Frontal cortex (tissue), 4 donors: ENCODE data around the gene CUEDC2. TPM values are rescaled to one million over a fixed set of nuclear protein-coding genes. Genes with fewer than 3 reads are reported as not detected.
A peak's percentile ranks its signal among the peaks of the same experiment; 100 is the strongest.
"Not testable (repeated sequence)": the region's sequence is repeated elsewhere in the genome, so short reads cannot be mapped to it uniquely, and the experiment has no call there.

ENCODE experiments used
- DNase-seq, 2 donors: peaks; one replicate each; pipeline ENCODE4 v3.0.0; 2012; ENCODE audit warnings: low spot score in 2 of 2
- FAIRE-seq: peaks from 2 replicates; lab custom pipeline; 2012; peaks lifted over from hg19 to GRCh38; lab: Jason Lieb, UNC
- total RNA-seq: library from RNA; depleted of rRNA; stranded (reverse); fragments of >200 nt; gene quantifications from one replicate; pipeline ENCODE4 v1.2.3, GENCODE V29; 2014
- donor health status: control.
- donor health status: control.
- donor health status: control.

CUEDC2 gene
- total RNA-seq, 1 donor from 2014 or later = 53.0 TPM

DNA sequence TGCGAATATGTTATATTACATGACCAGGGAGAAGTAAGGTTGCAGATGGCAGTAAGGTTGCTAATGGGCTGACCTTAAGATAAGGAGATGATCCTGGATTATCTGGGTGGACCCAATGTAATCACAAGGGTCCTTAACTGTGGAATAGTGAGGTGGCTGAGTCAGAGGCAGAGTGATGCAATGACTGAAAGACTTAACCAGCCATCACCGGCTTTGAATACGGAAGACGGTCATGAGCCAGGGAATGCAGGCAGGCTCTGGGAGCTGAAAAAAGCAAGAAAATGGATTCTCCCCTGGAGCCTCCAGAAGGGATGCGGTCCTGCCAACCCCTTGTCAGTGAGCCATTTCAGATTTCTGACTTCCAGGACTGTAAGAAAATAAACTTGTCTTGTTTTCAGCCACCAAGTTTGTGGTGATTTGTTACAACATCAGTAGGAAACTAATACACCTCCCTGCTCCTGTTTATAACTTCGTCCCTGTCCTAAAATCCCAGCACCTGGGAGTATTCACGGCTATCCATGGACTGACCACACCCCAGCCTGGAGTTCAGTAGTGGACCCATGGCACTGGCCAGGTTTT lies 23.6 kb upstream of the CUEDC2 start:
- FAIRE-seq = no peak
- no peak for DNase-seq

GRCh38 chr10:102454662-102455487 lies 22.5 kb upstream of the CUEDC2 start:
- not testable (repeated sequence) for DNase-seq, FAIRE-seq

- no peak for FAIRE-seq
- DNase-seq = no peak
Measured at GRCh38 chr10:102453502-102453901, 21.1 kb upstream of the CUEDC2 start.

- FAIRE-seq = no peak
Measured at GRCh38 chr10:102452672-102453340, 20.4 kb upstream of the CUEDC2 start.

GRCh38 chr10:102451105-102451969 lies 19.0 kb upstream of the CUEDC2 start, which contains the start of gene C10orf95:
TSS of gene C10orf95 (minus strand) at chr10:102451543. CDS start at chr10:102451093, 450 bp downstream.
- FAIRE-seq (no peak), DNase-seq (no peak)

More at GRCh38 chr10:102452672-102453340, 20.4 kb upstream of the CUEDC2 start:
- no peak for DNase-seq

DNA sequence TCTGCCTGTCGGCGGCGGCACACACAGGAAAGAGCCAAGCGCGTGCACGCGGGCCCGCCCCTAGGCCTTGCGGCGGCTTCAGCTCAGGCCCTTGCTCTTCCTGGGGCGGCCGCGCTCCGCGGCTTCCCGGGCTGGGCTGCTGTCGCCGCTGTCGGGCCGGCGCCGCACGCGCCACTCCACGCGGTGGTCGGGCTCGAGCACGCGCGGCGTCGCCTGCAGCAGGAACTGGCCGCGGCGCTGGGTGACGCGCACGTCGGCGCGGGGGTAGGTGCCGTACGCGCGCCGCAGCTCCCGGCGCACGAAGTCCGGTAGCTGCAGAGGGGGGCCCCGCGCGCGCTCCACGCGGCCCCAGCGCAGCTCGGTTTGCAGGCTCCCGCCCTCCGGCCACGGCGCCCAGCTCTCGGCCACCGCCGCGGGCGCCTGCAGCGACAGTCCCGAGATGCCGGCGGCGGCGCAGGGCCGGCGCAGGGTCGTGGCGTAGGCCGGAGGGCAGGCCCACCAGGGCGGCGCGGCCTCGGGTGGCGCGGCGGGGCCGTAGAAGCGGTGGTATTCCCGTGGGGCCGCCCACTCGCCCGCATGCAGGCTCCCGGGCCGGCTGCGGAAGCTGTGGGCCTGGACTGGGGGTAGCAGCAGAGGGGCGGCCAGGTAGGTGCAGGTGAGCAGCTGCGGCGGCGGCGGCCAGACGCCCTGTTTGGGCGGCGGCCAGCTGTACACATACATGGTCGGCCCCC lies 18.2 kb upstream of the CUEDC2 start:
- peak; percentile 81 to 88 for DNase-seq
- FAIRE-seq = no peak

DNA sequence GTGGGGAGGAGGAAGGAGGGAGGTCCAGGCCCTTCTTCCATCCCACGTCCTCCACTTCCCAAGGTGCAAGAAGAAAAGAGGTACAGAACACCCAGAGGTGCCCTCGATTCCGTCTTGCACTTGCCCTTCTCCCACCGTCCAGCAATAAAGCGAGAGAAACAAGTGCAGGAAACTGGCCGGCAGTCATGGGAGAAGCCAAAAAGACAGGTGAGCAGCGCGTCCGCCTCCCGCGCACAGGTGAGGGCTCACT lies 17.7 kb upstream of the CUEDC2 start:
- DNase-seq = no peak
- FAIRE-seq = no peak

DNA sequence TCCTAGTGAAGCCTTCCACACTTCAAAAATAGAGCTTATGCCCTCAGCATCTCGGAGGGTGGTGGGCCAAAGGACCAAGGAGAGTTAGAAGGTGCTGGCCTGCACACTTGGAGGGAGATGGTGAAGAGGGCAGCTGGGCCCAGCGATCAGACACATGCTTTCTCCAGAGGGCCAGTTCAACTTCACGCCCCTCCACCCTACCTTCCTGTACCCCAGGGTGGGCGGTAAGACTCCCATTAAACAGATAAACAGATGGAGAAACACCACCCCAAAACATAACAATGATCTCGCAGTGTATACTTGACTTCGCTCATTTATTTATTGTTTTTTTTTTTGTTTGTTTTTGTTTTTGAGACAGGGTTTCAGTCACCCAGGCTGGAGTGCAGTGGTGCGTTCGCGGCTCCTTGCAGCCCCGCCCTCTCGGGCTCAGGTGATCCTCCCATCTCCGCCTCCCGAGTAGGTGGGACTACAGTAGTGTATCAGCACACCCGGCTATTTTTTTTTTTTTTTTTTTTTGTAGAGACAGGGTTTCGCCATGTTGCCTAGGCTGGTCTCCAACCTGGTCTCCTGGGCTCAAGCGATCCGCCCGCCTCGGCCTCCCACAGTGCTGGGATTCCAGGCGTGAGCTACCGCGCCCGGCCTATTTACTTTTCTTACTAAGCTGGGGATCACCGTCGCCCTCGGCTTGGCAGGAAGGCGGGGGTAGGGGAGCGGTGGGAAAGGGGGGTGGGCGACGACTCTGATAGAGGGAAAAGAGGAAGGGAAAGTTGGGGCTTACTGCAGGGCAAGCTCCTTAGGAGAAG lies 17.1 kb upstream of the CUEDC2 start:
- FAIRE-seq (no peak), DNase-seq (no peak)

GRCh38 chr10:102444851-102445250 lies 12.5 kb upstream of the CUEDC2 start:
- DNase-seq (no peak), FAIRE-seq (no peak)

DNA sequence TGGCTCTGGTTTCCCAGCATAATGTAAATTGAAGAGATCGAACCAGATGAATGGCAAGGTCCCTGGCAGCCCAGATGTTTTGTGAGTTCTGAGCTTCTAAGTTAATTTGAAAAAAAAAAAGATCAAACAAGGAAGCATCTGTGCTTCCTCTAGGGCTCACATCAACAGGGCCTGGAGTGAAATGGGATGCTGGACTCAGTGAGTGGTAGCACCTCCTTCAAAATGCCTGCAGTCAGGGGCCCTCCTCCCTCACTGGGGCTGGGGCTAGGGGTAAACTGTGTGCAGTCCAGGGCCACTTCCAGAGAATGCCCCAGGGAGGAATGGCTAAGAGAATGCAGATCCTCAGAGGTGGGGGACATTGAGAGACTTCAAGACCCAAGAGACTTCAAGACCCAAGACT lies 6.0 kb upstream of the CUEDC2 start:
- DNase-seq (no peak), FAIRE-seq (no peak)

GRCh38 chr10:102437515-102437914 lies 5.1 kb upstream of the CUEDC2 start:
- no peak for DNase-seq
- FAIRE-seq = no peak

- FAIRE-seq = no peak
- DNase-seq = no peak
Measured at GRCh38 chr10:102436312-102436711, 3.9 kb upstream of the CUEDC2 start.

DNA sequence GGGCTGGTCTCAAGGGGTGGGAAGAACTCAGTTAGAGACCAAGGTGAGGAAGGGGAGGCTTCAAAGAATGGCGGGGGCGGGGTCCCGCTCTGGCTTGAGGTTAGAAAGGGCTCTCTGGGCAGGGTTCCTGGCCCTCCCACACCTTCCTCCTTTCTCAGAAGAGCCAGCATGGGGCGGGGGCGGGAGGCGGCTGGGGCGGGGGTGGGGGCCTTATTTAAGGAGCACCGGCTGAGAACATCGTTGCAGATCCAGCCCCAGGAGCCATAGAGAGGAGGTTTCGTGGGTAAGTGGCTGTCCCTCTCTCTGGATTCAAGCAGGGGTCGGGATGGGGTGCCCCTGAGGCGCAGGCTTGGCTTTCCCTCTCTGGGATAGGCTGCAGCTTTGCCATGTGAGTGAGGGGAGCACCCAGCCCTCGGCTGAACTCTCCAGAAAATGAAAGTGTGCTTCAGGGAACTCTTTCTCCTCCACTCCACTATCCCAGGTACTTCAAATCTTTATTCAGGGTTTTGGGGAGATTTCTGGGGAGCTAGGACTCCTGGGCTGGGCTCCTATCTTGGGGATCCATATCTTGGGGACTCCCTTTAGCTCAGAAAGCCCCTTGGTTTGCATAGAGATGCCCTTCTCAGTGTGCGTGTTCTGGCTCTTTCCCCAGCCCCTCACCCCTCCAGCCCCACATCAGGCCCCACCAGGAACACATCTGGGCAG lies 3.3 kb upstream of the CUEDC2 start:
- DNase-seq = no peak
- no peak for FAIRE-seq

- no peak for FAIRE-seq
- DNase-seq = no peak
Measured at GRCh38 chr10:102435133-102435497, 2.7 kb upstream of the CUEDC2 start.

DNA sequence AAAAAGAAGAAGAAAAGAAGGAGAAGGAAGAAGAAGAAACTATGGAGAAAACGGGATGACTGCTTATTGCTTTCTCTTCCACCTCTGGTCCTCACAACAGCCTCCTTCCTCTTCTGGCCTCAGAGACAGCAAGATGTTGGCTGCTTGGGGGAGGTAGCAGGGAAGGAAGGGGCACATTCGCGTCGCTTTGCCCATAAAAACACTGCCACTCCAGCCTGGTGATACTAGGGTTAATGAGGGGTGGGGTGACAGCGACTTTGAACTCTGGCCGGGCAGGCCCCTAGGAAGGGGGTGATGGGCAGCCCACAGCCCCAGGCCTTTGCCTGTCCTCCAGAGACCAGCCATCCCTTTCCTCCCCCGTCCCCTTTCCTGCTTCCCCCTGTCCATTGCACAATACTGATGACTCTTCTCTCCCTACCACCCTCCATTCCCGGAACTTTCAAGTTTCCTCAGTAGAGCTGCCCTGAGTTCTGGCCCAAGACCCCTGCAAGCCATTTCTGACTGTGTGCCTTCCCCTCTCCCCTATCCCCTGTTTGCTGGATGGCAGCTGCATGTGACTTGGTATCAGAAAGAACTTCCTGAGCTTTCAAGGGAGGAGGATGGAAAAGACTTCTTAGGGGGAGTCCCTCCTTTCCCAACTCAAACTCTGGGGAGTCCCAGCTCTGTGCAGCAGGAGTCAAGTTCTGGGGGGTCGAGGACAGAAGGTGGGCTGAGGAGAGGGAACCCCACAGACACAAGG lies 2.2 kb upstream of the CUEDC2 start:
- DNase-seq (no peak), FAIRE-seq (no peak)

- FAIRE-seq (no peak), DNase-seq (no peak)
Measured at GRCh38 chr10:102433619-102434046, 1.3 kb upstream of the CUEDC2 start.

DNA sequence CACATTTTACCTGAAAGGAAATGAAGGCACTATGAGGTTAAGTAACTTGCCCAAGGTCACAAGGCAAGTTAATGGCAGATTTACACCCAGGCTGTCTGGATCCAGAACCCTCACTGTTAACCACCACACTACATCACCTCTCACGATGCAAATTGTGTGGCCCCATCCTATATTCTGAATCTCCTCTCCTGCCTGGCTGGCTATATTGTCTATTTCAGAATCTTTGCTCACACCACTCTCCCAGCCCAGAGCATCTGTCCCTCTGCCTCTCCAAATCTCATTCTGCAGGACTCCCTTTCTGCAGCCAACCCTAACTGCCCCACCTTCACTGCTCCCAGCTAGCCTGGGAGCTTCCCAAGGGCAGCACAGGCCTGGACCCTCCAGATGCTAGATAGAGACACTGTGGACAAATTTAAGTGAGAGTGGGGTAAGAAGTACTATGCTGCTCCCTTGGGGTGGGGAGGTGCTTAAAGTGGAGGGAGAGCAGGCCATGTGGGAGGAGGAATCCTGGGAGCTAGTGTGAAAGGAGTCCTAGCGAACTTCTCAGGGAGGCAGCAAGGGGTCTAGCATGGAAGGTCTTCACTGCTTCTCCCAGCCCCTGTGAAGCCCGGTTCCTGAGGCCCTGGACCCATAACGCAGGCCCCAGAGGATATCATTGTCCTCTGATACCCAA lies 786 bp downstream of the CUEDC2 start:
- no peak for FAIRE-seq
- no peak for DNase-seq
